Hepatic stellate cell (primary cell): ENCODE data around the gene FASTKD1.
A peak's percentile ranks its signal among the peaks of the same experiment; 100 is the strongest.
"Not testable (repeated sequence)": the region's sequence is repeated elsewhere in the genome, so short reads cannot be mapped to it uniquely, and the experiment has no call there.

Experiments
- DNase-seq: peaks from one replicate; pipeline ENCODE4 v3.0.0; 2011; ENCODE audit warnings: low spot score

Gene FASTKD1, protein sequence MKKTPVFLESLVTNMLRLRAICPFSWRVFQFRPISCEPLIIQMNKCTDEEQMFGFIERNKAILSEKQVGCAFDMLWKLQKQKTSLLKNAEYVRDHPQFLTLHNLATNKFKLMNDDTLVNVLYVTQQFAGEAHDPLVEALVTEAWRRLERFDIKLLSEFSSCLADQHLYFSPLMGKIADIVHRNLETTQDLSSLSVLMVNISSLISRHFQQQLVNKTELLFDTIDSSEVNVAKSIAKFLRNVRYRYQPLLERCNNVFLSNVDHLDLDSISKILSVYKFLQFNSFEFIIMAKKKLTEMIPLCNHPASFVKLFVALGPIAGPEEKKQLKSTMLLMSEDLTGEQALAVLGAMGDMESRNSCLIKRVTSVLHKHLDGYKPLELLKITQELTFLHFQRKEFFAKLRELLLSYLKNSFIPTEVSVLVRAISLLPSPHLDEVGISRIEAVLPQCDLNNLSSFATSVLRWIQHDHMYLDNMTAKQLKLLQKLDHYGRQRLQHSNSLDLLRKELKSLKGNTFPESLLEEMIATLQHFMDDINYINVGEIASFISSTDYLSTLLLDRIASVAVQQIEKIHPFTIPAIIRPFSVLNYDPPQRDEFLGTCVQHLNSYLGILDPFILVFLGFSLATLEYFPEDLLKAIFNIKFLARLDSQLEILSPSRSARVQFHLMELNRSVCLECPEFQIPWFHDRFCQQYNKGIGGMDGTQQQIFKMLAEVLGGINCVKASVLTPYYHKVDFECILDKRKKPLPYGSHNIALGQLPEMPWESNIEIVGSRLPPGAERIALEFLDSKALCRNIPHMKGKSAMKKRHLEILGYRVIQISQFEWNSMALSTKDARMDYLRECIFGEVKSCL

GRCh38 chr2:169573160-169573973 is at the start of gene FASTKD1:
FASTKD1 (minus strand) TSS chr2:169573865; CDS start chr2:169572029, 1,836 bp downstream.
- DNase-seq, result peak; percentile 92

- DNase-seq, result no peak
Observed at GRCh38 chr2:169623235-169623634, 49.6 kb upstream of the FASTKD1 start.

- DNase-seq, result no peak
Observed at GRCh38 chr2:169620509-169620908, 46.8 kb upstream of the FASTKD1 start.

GRCh38 chr2:169619946-169620345 is 46.3 kb upstream of the FASTKD1 start:
- no peak for DNase-seq

GRCh38 chr2:169615982-169616381 is 42.3 kb upstream of the FASTKD1 start:
- DNase-seq, result not testable (repeated sequence)

- DNase-seq, result no peak
Observed at GRCh38 chr2:169613876-169614275, 40.2 kb upstream of the FASTKD1 start.

- no peak for DNase-seq
Observed at GRCh38 chr2:169609264-169609663, 35.6 kb upstream of the FASTKD1 start.

- no peak for DNase-seq
Observed at GRCh38 chr2:169599568-169599967, 25.9 kb upstream of the FASTKD1 start.

- no peak for DNase-seq
Observed at GRCh38 chr2:169598982-169599381, 25.3 kb upstream of the FASTKD1 start.

GRCh38 chr2:169596546-169596945 is 22.9 kb upstream of the FASTKD1 start:
- DNase-seq, result not testable (repeated sequence)

GRCh38 chr2:169590804-169591203 is 17.1 kb upstream of the FASTKD1 start:
- DNase-seq, result no peak

- DNase-seq, result no peak
Observed at GRCh38 chr2:169585673-169586072, 12.0 kb upstream of the FASTKD1 start.

DNA sequence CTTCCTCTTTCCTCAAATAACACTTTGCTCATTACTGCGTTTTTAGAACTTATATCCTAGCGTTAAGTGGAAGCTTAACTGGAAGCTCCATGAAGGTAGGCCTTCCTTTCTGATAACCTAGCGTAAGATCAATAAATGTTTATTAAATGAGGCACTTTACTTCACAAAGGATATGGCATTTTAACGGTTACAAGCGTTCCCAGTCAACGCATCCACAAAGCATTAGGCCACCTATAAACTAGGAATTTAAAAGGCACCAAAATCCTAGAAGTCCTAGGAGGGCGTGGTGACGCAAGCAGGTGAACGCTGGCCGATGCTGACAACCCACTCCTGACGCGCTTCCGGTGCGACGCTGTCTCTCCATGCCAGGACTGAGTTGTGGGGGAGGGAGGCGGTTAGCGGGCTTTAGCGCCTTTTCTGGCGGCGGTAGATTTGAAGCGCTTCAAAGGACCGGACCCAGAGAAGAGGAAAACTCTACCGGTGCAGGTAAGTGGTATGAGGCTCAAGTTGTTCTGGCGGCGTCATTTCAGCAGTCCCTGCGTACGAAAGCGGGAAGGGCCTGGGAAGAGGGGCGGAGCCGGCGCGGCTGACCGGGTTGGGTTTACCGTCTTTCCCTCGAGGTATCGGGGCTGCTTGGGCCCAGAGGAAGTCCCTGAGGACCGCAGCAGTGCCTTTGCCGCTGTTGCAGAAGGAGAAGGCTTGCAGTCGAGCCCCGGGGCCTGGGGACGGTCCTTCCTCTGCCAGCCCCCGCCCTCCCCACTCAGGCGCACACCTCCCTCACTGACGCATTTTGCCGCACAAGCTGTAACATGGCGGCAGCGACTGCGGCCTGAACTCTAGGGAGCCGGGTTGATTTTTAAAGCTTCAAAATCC is 10.6 kb upstream of the FASTKD1 start, which contains the start of gene PPIG:
Gene PPIG (plus strand): TSS at position 347 of the 873 bp plus-strand sequence. CDS start 19,691 bp downstream, outside the sequence.
- DNase-seq, result peak; percentile 92

DNA sequence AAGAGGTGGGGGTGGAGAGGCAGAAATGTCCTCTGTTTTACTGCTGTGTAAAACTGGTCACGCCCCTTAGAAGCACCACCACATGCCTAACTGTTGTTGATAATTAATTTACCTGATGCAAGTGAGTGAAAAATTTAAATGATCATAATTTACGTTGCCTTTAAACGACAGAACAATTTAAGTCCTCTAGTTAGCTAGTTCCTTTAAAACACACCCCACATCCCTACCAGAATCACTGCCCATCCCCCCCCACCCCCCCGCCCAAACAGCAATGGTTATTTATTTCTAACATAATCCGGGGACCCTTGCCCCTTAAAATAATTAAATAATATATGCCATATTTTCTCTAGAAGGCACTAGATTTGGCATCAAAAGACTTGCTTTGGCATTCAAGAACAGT is 9.9 kb upstream of the FASTKD1 start:
- no peak for DNase-seq

DNA sequence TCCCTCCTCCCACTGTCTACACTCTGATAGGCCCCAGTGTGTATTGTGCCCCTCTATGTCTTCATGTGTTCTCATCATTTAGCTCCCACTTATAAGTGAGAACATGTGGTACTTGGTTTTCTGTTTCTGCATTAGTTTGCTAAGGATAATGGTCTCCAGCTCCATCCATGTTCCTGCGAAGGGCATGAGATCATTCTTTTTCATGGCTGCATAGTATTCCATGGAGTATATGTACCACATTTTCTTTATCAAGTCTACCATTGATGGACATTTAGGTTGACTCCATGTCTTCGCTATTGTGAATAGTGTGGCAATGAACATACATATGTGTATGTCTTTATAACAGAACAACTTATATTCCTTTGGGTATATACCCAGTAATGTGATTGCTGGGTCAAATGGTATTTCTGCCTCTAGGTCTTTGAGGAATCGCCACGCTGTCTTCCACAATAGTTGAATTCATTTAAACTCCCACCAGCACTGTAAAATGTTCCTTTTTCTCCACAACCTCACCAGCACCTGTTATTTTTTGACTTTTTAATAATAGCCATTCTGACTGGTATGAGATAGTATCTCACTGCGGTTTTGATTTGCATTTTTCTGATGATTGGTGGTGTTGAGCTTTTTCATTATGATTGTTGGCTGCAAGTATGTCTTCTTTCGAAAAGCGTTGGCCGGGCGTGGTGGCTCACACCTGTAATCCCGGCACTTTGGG is 9.0 kb upstream of the FASTKD1 start:
- DNase-seq, result not testable (repeated sequence)

- DNase-seq, result no peak
Observed at GRCh38 chr2:169579044-169579443, 5.4 kb upstream of the FASTKD1 start.

GRCh38 chr2:169575264-169575663 is 1.6 kb upstream of the FASTKD1 start:
- DNase-seq, result not testable (repeated sequence)

DNA sequence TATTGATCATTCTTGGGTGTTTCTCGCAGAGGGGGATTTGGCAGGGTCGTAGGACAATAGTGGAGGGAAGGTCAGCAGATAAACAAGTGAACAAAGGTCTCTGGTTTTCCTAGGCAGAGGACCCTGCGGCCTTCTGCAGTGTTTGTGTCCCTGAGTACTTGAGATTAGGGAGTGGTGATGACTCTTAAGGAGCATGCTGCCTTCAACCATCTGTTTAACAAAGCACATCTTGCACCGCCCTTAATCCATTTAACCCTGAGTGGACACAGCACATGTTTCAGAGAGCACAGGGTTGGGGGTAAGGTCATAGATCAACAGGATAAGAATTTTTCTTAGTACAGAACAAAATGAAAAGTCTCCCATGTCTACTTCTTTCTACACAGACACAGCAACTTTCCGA is 874 bp upstream of the FASTKD1 start:
- not testable (repeated sequence) for DNase-seq

- DNase-seq, result no peak
Observed at GRCh38 chr2:169573974-169574299, 272 bp upstream of the FASTKD1 start.

DNA sequence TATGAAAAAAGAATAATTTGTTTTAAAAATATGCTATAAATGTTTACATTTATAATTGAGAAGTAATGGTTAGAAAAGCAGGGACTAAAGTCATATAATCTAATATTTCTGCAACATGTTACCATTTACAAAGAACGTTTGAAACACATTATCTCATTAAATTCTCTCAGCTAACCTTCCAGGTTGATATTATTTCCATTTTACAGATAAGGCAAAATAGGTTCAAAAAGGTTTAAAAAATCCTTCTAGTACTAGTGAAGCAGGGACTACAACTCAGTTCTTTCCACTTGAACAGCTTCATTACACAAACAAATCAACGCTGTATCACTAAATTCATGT is 875 bp downstream of the FASTKD1 start:
- no peak for DNase-seq

DNA sequence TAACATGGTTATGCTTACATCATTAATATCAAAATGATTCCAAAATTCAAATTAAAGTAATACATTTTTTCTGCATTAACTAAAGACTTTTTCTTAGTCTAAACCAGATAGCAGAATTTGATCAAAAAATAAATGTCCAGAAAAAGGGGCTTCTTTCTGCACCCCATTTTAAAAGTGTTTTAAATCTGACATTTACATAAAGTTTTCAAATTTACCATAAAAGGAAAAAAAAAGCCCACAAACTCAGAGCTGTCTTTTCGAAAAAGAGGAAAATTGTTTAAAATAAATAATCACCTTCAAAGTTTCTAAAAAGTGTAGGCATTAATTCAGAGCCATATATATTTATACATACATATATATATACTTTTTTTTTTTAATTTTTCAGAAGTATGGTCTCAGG is 1.5 kb downstream of the FASTKD1 start:
- no peak for DNase-seq
